ENCODE measurements around the gene PI4KA.

- TF ChIP-seq RAD21 (conservative IDR thresholded peaks at IDR 0.05) (no peak), EZH2 (IDR thresholded peaks at IDR 0.05; ENCODE audit: borderline replicate concordance, insufficient read depth, low read length, poor library complexity, severe bottlenecking) (no peak), CTCF (IDR thresholded peaks at IDR 0.05; ENCODE audit: poor library complexity, severe bottlenecking) (no peak), SMC3 (conservative IDR thresholded peaks at IDR 0.05; ENCODE audit: poor library complexity) (no peak), EP300 (conservative IDR thresholded peaks at IDR 0.05; ENCODE audit: poor library complexity, severe bottlenecking) (no peak)
Observed at GRCh38 chr22:20728523-20729190, 130.0 kb downstream of the PI4KA start.
